Body of pancreas (tissue), 4 donors: Measurements from ENCODE around the gene AOX1. TPM values are rescaled to one million over a fixed set of nuclear protein-coding genes. Genes with fewer than 3 reads are reported as not detected.

Source experiments
- ATAC-seq: fragments of 150-250 bp; one replicate; pipeline ENCODE4 v1.9.1; 2016
- DNase-seq, 4 donors: peaks; one replicate each; pipeline ENCODE4 v3.0.0-alpha.2; 2019
- H3K27ac ChIP-seq, 4 donors: fragments of 200-600 bp; sonication (generic); 1 replicate in 3 of 4; 2 replicates in 1 of 4; pipeline versions ENCODE4 v1.5.1 to v1.6.1; 2016 to 2019; ENCODE audit warnings: mild to moderate bottlenecking in 1 of 4, mixed read lengths in 1 of 4, moderate library complexity in 1 of 4
- H3K27me3 ChIP-seq, 2 donors: fragments of 200-600 bp; sonication (generic); one replicate each; pipeline ENCODE4 v1.6.0; 2016; ENCODE audit warnings: mild to moderate bottlenecking in 1 of 2
- H3K36me3 ChIP-seq, 2 donors: fragments of 200-600 bp; sonication (generic); replicated peaks in 1 of 2; 2 replicates each; pipeline ENCODE4 v1.5.1; 2016; ENCODE audit warnings: low read depth in 2 of 2; ENCODE audit not compliant: insufficient read depth in 1 of 2
- H3K4me1 ChIP-seq: fragments of 200-600 bp; sonication (generic); one replicate; pipeline ENCODE4 v1.6.0; 2016
- H3K4me3 ChIP-seq, 2 donors: fragments of 200-600 bp; sonication (generic); 1 replicate in 1 of 2; 2 replicates in 1 of 2; pipeline ENCODE4 v1.5.1; 2016 to 2019
- H3K9me3 ChIP-seq, 3 donors: fragments of 200-600 bp; sonication (generic); 1 replicate in 2 of 3; 2 replicates in 1 of 3; pipeline ENCODE4 v1.5.1; 2016
- CTCF ChIP-seq, 7 experiments: fragments of 450-650 bp in 4 of 7; fragments of 200-600 bp in 3 of 7; sonication (generic) in 3 of 7; IDR thresholded peaks; one replicate each; pipeline ENCODE4 v1.5.1; 2016 to 2019; ENCODE audit warnings: antibody characterized with exemption in 7 of 7
- POLR2A ChIP-seq, 3 donors: fragments of 450-650 bp; IDR thresholded peaks; one replicate each; pipeline ENCODE4 v1.6.1; 2016; ENCODE audit warnings: antibody characterized with exemption in 3 of 3, mild to moderate bottlenecking in 2 of 3
- WGBS, 2 donors: methylation state at CpG; one replicate each; pipeline ENCODE4 v1.1.5; 2017; 5-methylcytosine and 5-hydroxymethylcytosine counted together
- intact Hi-C: fragments of 100-400 bp; cut with DNase I; formaldehyde crosslinking; loops from one replicate; pipeline ENCODE4 v1.15.1; 2023
- total RNA-seq, 2 donors: library from RNA; depleted of rRNA; stranded (reverse); fragments of >200 nt; gene quantifications; one replicate each; pipeline ENCODE4 v1.1.0, GENCODE V29; 2016

Gene AOX1
- total RNA-seq, 2 donors from 2014 or later = 60.0 to 75.0 TPM

DNA sequence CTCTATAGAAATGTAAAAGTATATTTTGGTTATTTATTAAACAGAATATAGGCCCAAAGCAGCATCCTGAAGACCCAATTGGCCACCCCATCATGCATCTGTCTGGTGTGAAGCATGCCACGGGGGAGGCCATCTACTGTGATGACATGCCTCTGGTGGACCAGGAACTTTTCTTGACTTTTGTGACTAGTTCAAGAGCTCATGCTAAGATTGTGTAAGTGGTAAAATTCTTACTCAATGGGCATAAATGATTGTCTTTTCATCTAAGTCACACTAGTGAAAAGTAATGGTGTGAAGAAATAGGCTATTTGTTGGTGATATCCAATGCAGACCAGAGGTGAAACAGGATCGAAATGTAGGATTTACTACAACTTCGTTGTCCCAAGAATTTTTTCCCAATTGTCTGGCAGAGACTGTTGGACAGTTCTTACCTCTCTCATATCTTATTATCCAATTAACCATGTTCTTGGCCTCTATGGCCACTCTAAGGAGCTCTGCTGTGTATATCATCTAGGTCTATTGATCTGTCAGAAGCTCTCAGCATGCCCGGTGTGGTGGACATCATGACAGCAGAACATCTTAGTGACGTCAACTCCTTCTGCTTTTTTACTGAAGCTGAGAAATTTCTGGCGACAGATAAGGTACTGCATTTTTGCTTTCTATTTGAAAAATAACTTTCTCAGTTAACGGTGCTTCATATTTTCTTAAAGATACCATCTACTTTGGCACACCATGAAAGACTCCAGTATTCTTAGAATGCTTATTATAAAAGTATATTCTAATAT lies 35.0 kb downstream of the AOX1 start:
- no peaks in the 10 kb centered on the region for H3K27me3 ChIP-seq
- intact Hi-C loops = no loop called here

DNA sequence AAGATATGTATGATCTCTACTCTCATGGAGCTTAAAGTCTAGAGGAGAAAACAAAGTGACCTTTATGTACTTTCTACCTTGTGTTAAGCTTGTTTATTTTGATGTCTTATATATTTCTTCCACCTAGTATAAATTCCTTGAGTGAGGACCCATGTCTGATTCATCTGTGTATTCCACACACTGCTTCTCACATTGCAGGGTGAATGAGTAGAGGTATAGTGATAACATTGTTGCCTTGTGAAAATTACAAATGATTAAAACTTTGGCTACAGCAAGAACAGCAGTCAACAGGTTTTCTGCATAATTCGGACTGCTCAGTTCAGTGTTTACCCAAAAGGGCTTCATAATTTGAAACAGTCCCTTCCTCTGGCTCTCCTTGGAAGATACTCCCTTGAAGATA lies 36.3 kb downstream of the AOX1 start:
- WGBS, 2 donors = 85 to 100% methylated on average over 1 of the region's 1 CpG
- Histone ChIP-seq H3K27ac (no peak overlapping the region), H3K9me3 (no peaks in the 10 kb centered on the region), H3K4me1 (peaks cover 23% of the 10 kb centered on the region), H3K36me3 (peaks cover 0 to 10% of the 10 kb centered on the region in 2 donors), H3K4me3 (no peak overlapping the region), H3K27me3 (no peaks in the 10 kb centered on the region)
- DNase-seq (no peak), ATAC-seq (no peak)
- intact Hi-C loops = no loop called here
- TF ChIP-seq CTCF (IDR thresholded peaks at IDR 0.05) (no peak), POLR2A (IDR thresholded peaks at IDR 0.05) (no peak)

More for the DNA sequence above, 35.0 kb downstream of the AOX1 start:
- H3K36me3 ChIP-seq = peaks cover 0 to 3% of the 10 kb centered on the region in 2 donors
- no peak for DNase-seq
- no peak for TF ChIP-seq CTCF (IDR thresholded peaks at IDR 0.05)
- no peak for TF ChIP-seq POLR2A (IDR thresholded peaks at IDR 0.05)
- H3K4me3 ChIP-seq = no peak overlapping the region
- ATAC-seq = no peak
- H3K9me3 ChIP-seq = no peaks in the 10 kb centered on the region
- H3K27ac ChIP-seq = no peak overlapping the region
- WGBS, 2 donors = 88 to 92% methylated on average over 7 of the region's 7 CpGs
- peaks cover 33% of the 10 kb centered on the region for H3K4me1 ChIP-seq

DNA sequence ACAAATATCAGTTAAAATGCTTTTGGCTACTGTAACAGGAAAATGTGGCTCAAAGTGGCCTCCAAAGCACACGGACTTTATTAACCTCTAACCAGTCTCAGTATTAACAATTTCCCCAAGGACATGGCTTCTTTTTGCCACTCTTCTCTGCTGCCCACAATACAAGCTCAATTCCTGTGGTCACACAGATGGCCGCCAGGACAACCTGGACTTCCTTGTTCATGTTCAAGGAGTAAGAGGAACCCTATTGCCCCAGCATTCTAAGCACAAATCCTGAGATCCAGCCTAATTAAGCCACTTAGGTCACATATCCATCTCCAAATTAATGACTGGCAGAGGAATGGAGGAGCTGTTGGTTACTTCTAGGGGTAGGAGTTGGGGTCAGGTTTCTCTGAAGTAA lies 38.2 kb downstream of the AOX1 start:
- Histone ChIP-seq H3K4me1 (peaks cover 8% of the 10 kb centered on the region), H3K27me3 (no peaks in the 10 kb centered on the region), H3K4me3 (no peak overlapping the region), H3K36me3 (peaks cover 0 to 10% of the 10 kb centered on the region in 2 donors), H3K9me3 (no peaks in the 10 kb centered on the region), H3K27ac (no peak overlapping the region)
- TF ChIP-seq CTCF (IDR thresholded peaks at IDR 0.05) = no peak
- no peak for TF ChIP-seq POLR2A (IDR thresholded peaks at IDR 0.05)
- DNase-seq (peak in 1 of 4 donors; percentile 10), ATAC-seq (no peak)
- intact Hi-C loops = no loop called here
- 71 to 80% methylated on average over 2 of the region's 2 CpGs for WGBS, 2 donors

DNA sequence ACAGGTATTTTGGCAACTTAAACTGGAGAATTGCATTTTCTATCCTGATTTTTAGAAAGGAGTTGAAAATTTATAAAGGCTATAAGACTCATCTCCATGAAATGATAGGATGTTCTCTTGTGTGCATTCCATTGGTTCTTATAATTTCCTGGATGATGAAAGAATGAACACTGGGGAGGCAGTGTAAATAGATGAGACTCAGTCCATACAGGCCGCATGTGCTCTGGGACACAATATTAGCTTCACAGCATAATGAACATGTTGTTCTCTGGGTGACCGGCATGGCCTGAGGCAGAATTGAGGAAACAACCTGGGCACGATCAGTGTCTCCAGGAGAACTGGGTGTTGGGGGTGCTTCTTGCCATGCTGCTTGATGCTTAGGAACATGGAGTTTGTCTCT lies 38.8 kb downstream of the AOX1 start:
- H3K36me3 ChIP-seq = peaks cover 0 to 10% of the 10 kb centered on the region in 2 donors
- H3K4me1 ChIP-seq = peaks cover 2% of the 10 kb centered on the region
- DNase-seq (no peak), ATAC-seq (no peak)
- H3K27me3 ChIP-seq = no peaks in the 10 kb centered on the region
- TF ChIP-seq CTCF (IDR thresholded peaks at IDR 0.05) = no peak
- no peak for TF ChIP-seq POLR2A (IDR thresholded peaks at IDR 0.05)
- H3K9me3 ChIP-seq = no peaks in the 10 kb centered on the region
- 93 to 100% methylated on average over 3 of the region's 3 CpGs for WGBS, 2 donors
- H3K27ac ChIP-seq = no peak overlapping the region
- intact Hi-C loops = no loop called here
- no peak overlapping the region for H3K4me3 ChIP-seq

- no peak for ATAC-seq
- no peak overlapping the region for H3K27ac ChIP-seq
- TF ChIP-seq CTCF (IDR thresholded peaks at IDR 0.05) (no peak), POLR2A (IDR thresholded peaks at IDR 0.05) (no peak)
- 68 to 76% methylated on average over 2 of the region's 2 CpGs for WGBS, 2 donors
- no peaks in the 10 kb centered on the region for H3K9me3 ChIP-seq
- H3K36me3 ChIP-seq = peaks cover 0 to 10% of the 10 kb centered on the region in 2 donors
- H3K27me3 ChIP-seq = no peaks in the 10 kb centered on the region
- H3K4me1 ChIP-seq = no peaks in the 10 kb centered on the region
- no peak for DNase-seq
- intact Hi-C loops = no loop called here
- no peak overlapping the region for H3K4me3 ChIP-seq
Observed at GRCh38 chr2:200625282-200625681, 39.5 kb downstream of the AOX1 start.
